H1 (cell line): ENCODE results near the gene PGAM1. TPM values are rescaled to one million over a fixed set of nuclear protein-coding genes. Genes with fewer than 3 reads are reported as not detected.

Source experiments
- CTCF ChIA-PET: fragments of 300-600 bp; sonication (Branson Sonifier 250); formaldehyde crosslinking; loops from one replicate; lab custom pipeline; 2021; ENCODE audit not compliant: partially characterized antibody; lab: Charles Lee
- POLR2A ChIA-PET: fragments of 300-600 bp; sonication (Branson Sonifier 250); formaldehyde crosslinking; loops from one replicate; lab custom pipeline; 2021; ENCODE audit warnings: inconsistent platforms; ENCODE audit not compliant: partially characterized antibody; lab: Charles Lee
- DNase-seq, 2 experiments: peaks; one replicate each; pipeline versions ENCODE4 v3.0.0 to v3.0.0-alpha.2; 2010 to 2022; ENCODE audit warnings: low spot score in 2 of 2, low read depth in 1 of 2, mixed read lengths in 1 of 2
- FAIRE-seq: peaks from 2 replicates; lab custom pipeline; 2011; peaks lifted over from hg19 to GRCh38; lab: Jason Lieb, UNC
- H2AFZ ChIP-seq: 2 replicates; pipeline ENCODE4 v1.8.1; 2012; ENCODE audit warnings: low read length, inconsistent platforms
- H2AK5ac ChIP-seq: 2 replicates; pipeline ENCODE4 v1.6.1; 2013; ENCODE audit warnings: low read depth, low read length
- H2BK120ac ChIP-seq: replicated peaks from 2 replicates; pipeline ENCODE3; 2013; ENCODE audit warnings: low read depth, low read length, inconsistent platforms
- H2BK12ac ChIP-seq: 2 replicates; pipeline ENCODE4 v1.6.1; 2013; ENCODE audit warnings: low read depth, low read length
- H2BK15ac ChIP-seq: 2 replicates; pipeline ENCODE4 v1.6.1; 2013; ENCODE audit warnings: low read length
- H2BK20ac ChIP-seq: 2 replicates; pipeline ENCODE4 v1.6.1; 2013; ENCODE audit warnings: low read length
- H2BK5ac ChIP-seq: 2 replicates; pipeline ENCODE4 v1.6.1; 2013; ENCODE audit warnings: low read depth, low read length
- H3K14ac ChIP-seq: 2 replicates; pipeline ENCODE4 v1.6.1; 2013; ENCODE audit warnings: inconsistent platforms; ENCODE audit not compliant: insufficient read length
- H3K18ac ChIP-seq: 2 replicates; pipeline ENCODE4 v1.6.1; 2013; ENCODE audit warnings: low read length; ENCODE audit errors: extremely low read depth
- H3K23ac ChIP-seq: 2 replicates; pipeline ENCODE4 v1.6.1; 2013; ENCODE audit warnings: inconsistent platforms; ENCODE audit not compliant: insufficient read length
- H3K23me2 ChIP-seq: 2 replicates; pipeline ENCODE4 v1.6.1; 2013; ENCODE audit warnings: low read depth, low read length
- H3K27ac ChIP-seq: 2 replicates; pipeline ENCODE4 v1.6.1; 2011; ENCODE audit warnings: low read depth, low read length, inconsistent platforms
- H3K27me3 ChIP-seq, 4 experiments: replicated peaks in 1 of 4; 1 replicate in 1 of 4; 2 replicates in 3 of 4; pipeline versions ENCODE4 v1.6.1 to v1.8.1; 2011 to 2013; ENCODE audit warnings: low read length in 3 of 4, mild to moderate bottlenecking in 3 of 4, inconsistent platforms in 2 of 4, mixed read lengths in 2 of 4, moderate library complexity in 1 of 4; ENCODE audit not compliant: control insufficient read depth in 3 of 4, insufficient read depth in 3 of 4; ENCODE audit errors: extremely low read depth in 1 of 4
- H3K36me3 ChIP-seq, 4 experiments: 2 replicates each; pipeline versions ENCODE4 v1.6.1 to v1.8.1; 2011 to 2013; ENCODE audit warnings: mild to moderate bottlenecking in 4 of 4, low read length in 3 of 4, moderate library complexity in 2 of 4, control low read depth in 1 of 4, inconsistent platforms in 1 of 4; ENCODE audit not compliant: insufficient read depth in 4 of 4, control insufficient read depth in 2 of 4
- H3K4ac ChIP-seq: replicated peaks from 2 replicates; pipeline ENCODE3; 2013; ENCODE audit warnings: low read length, low read depth, mixed read lengths, inconsistent platforms; ENCODE audit not compliant: insufficient read length
- H3K4me1 ChIP-seq, 4 experiments: replicated peaks in 1 of 4; 1 replicate in 1 of 4; 2 replicates in 3 of 4; pipeline versions ENCODE4 v1.6.1 to v1.8.1; 2011 to 2013; ENCODE audit warnings: low read length in 3 of 4, inconsistent platforms in 2 of 4, mixed read lengths in 1 of 4; ENCODE audit not compliant: insufficient read depth in 4 of 4, control insufficient read depth in 3 of 4
- H3K4me2 ChIP-seq, 2 experiments: 2 replicates each; pipeline versions ENCODE4 v1.6.1 to v1.8.1; 2011 to 2013; ENCODE audit warnings: low read depth in 2 of 2, low read length in 2 of 2, control low read depth in 1 of 2, inconsistent platforms in 1 of 2, mild to moderate bottlenecking in 1 of 2; ENCODE audit not compliant: insufficient read depth in 1 of 2
- H3K4me3 ChIP-seq, 4 experiments: fragments of 200-600, 300-600 bp in 1 of 4; sonication (generic), shearing (Covaris generic), sonication (Bioruptor Twin) in 1 of 4; 2 replicates each; pipeline versions ENCODE4 v1.5.1 to v1.8.1; 2011 to 2016; ENCODE audit warnings: low read length in 4 of 4, low read depth in 3 of 4, control low read depth in 2 of 4, inconsistent platforms in 2 of 4, mild to moderate bottlenecking in 2 of 4, mixed read lengths in 1 of 4, moderate library complexity in 1 of 4; ENCODE audit not compliant: insufficient read depth in 2 of 4; ENCODE audit errors: extremely low read depth in 1 of 4
- H3K56ac ChIP-seq: replicated peaks from 2 replicates; pipeline ENCODE3; 2013; ENCODE audit warnings: low read depth, mild to moderate bottlenecking, mixed read lengths, low read length, inconsistent platforms; ENCODE audit not compliant: insufficient read length
- H3K79me1 ChIP-seq: 2 replicates; pipeline ENCODE4 v1.6.1; 2013; ENCODE audit warnings: low read depth, low read length, control low read depth
- H3K79me2 ChIP-seq, 2 experiments: 2 replicates each; pipeline versions ENCODE4 v1.6.1 to v1.8.1; 2012 to 2013; ENCODE audit warnings: low read length in 2 of 2, mild to moderate bottlenecking in 2 of 2, inconsistent platforms in 1 of 2; ENCODE audit not compliant: insufficient read depth in 2 of 2, control insufficient read depth in 1 of 2
- H3K9ac ChIP-seq, 4 experiments: replicated peaks in 1 of 4; 1 replicate in 1 of 4; 2 replicates in 3 of 4; pipeline versions ENCODE4 v1.6.1 to v1.8.1; 2011 to 2013; ENCODE audit warnings: low read depth in 3 of 4, low read length in 3 of 4, control low read depth in 2 of 4, mild to moderate bottlenecking in 2 of 4, moderate library complexity in 2 of 4, inconsistent platforms in 1 of 4; ENCODE audit errors: extremely low read depth in 1 of 4
- H3K9me3 ChIP-seq, 2 experiments: 2 replicates each; pipeline versions ENCODE4 v1.6.1 to v1.8.1; 2012 to 2013; ENCODE audit warnings: mild to moderate bottlenecking in 2 of 2, moderate library complexity in 2 of 2, control low read depth in 1 of 2, inconsistent platforms in 1 of 2, low read depth in 1 of 2, low read length in 1 of 2, mixed read lengths in 1 of 2; ENCODE audit not compliant: insufficient read depth in 2 of 2
- H4K20me1 ChIP-seq, 2 experiments: replicated peaks in 1 of 2; 2 replicates each; pipeline versions ENCODE3 to v1.8.1; 2011 to 2013; ENCODE audit warnings: inconsistent platforms in 2 of 2, low read length in 2 of 2, mild to moderate bottlenecking in 1 of 2; ENCODE audit not compliant: insufficient read depth in 2 of 2, control insufficient read depth in 1 of 2
- H4K5ac ChIP-seq: 2 replicates; pipeline ENCODE4 v1.6.1; 2013; ENCODE audit warnings: low read length, low read depth, mixed read lengths, inconsistent platforms; ENCODE audit not compliant: insufficient read length
- H4K8ac ChIP-seq: 2 replicates; pipeline ENCODE4 v1.8.0; 2013; ENCODE audit warnings: mild to moderate bottlenecking, moderate library complexity, low read length, inconsistent platforms; ENCODE audit not compliant: insufficient read depth; ENCODE audit errors: extremely low read depth
- H4K91ac ChIP-seq: replicated peaks from 2 replicates; pipeline ENCODE3; 2013; ENCODE audit warnings: low read length, mixed read lengths, inconsistent platforms; ENCODE audit not compliant: insufficient read length
- BACH1 ChIP-seq: IDR thresholded peaks from 2 replicates; pipeline ENCODE4 v1.6.1; 2012; ENCODE audit warnings: low read length, improper control_type of control experiment
- FOSL1 ChIP-seq: IDR thresholded peaks from 2 replicates; pipeline ENCODE4 v1.6.1; 2011; ENCODE audit warnings: mild to moderate bottlenecking, low read depth, low read length, moderate library complexity; ENCODE audit not compliant: insufficient read depth
- HDAC6 ChIP-seq: IDR thresholded peaks from one replicate; pipeline ENCODE4 v1.7.1; 2012; ENCODE audit warnings: low read depth, mild to moderate bottlenecking, inconsistent platforms, low read length, moderate library complexity
- JUN ChIP-seq: IDR thresholded peaks from 2 replicates; pipeline ENCODE4 v1.6.1; 2011; ENCODE audit warnings: low read depth, mild to moderate bottlenecking, improper control_type of control experiment, low read length
- KDM1A ChIP-seq: fragments of 200-600, 300-600 bp; sonication (generic); IDR thresholded peaks from 2 replicates; pipeline ENCODE4 v1.7.1; 2016; ENCODE audit warnings: mild to moderate bottlenecking, low read length, borderline replicate concordance
- MAFK ChIP-seq: IDR thresholded peaks from 2 replicates; pipeline ENCODE4 v1.6.1; 2012; ENCODE audit warnings: low read depth, mild to moderate bottlenecking, improper control_type of control experiment, low read length
- POLR2AphosphoS5 ChIP-seq: IDR thresholded peaks from 2 replicates; pipeline ENCODE4 v1.6.1; 2011; ENCODE audit warnings: low read depth, low read length
- RNF2 ChIP-seq: fragments of 200-900, 300-1000 bp; sonication (generic); IDR thresholded peaks from 2 replicates; pipeline ENCODE4 v1.7.1; 2016; ENCODE audit warnings: borderline replicate concordance, low read depth, mild to moderate bottlenecking, antibody characterized with exemption, low read length; ENCODE audit not compliant: poor library complexity, severe bottlenecking; ENCODE audit errors: missing control alignments
- SIN3A ChIP-seq, 2 experiments: IDR thresholded peaks in 1 of 2; conservative IDR thresholded peaks in 1 of 2; 2 replicates each; pipeline ENCODE4 v1.6.1; 2011 to 2012; ENCODE audit warnings: low read length in 2 of 2, improper control_type of control experiment in 1 of 2, low read depth in 1 of 2, mild to moderate bottlenecking in 1 of 2
- SIX5 ChIP-seq: IDR thresholded peaks from 2 replicates; pipeline ENCODE4 v1.6.1; 2011; ENCODE audit warnings: mild to moderate bottlenecking, low read depth, low read length
- TAF7 ChIP-seq: optimal IDR thresholded peaks from 2 replicates; pipeline ENCODE3; 2011; ENCODE audit warnings: low read depth, mild to moderate bottlenecking, inconsistent platforms, low read length, moderate library complexity, borderline replicate concordance
- WGBS, 2 experiments: shearing (Covaris generic) in 1 of 2; methylation state at CpG; one replicate each; pipeline versions ENCODE4 v1.1.6 to v1.1.7; 2013 to 2015; ENCODE audit warnings: low lambda C conversion rate in 2 of 2, mixed read lengths in 2 of 2, inconsistent platforms in 1 of 2, low coverage in 1 of 2, missing lambda C conversion rate in 1 of 2; ENCODE audit not compliant: insufficient replicate concordance in 2 of 2, insufficient coverage in 1 of 2, insufficient read length in 1 of 2; ENCODE audit errors: extremely low coverage in 1 of 2, missing lambda C conversion rate in 1 of 2; 5-methylcytosine and 5-hydroxymethylcytosine counted together
- polyA plus RNA-seq, 7 experiments: library from polyadenylated mRNA; depleted of rRNA in 3 of 7; stranded (reverse) in 5 of 7; unstranded in 2 of 7; fragments of >200 nt in 5 of 7; fragments of 200-250 nt in 2 of 7; gene quantifications; 1 replicate in 5 of 7; 2 replicates in 1 of 7; 4 replicates in 1 of 7; pipeline versions ENCODE4 v1.2.1 to v1.2.3, GENCODE V29; 2011 to 2013; ENCODE audit warnings: missing spikeins in 2 of 7, mixed read lengths in 2 of 7
- total RNA-seq: library from RNA; stranded (reverse); fragmentation: NEBNext Ultra II Directional; extraction: Animal tissue kit (Norgen Biotek cat#: 25700); gene quantifications from 2 replicates; pipeline ENCODE4 v1.2.1, GENCODE V29; 2021

The PGAM1 gene
- total and polyA plus RNA-seq, 2 of the 8 experiments (the other 6 are each of a cell fraction or from before 2014, with no cell fraction given): 791 to 799 TPM

GRCh38 chr10:97479939-97480338 is 53.9 kb downstream of the PGAM1 start:
- no peak overlapping the region for H3K18ac ChIP-seq
- FAIRE-seq: peak; percentile 96
- H2BK12ac ChIP-seq: no peak overlapping the region
- no peak overlapping the region for H3K27ac ChIP-seq
- H3K9me3 ChIP-seq: no peaks in the 10 kb centered on the region
- peak; percentile 76 to 93 for DNase-seq
- no peak overlapping the region for H3K56ac ChIP-seq
- peak overlapping the region in 1 of 4 experiments; percentile 18; a peak in 1 of 8 replicates for H3K4me3 ChIP-seq
- 11% methylated on average over 9 of the region's 9 CpGs; no CpG with 5 or more reads in 1 of the 2 experiments for WGBS, 2 experiments
- ChIA-PET POLR2A (interaction anchor here (0.8 to 3.5 kb wide), 10 partner anchors 12 to 70 kb away, joined by 3 to 12 read pairs (median 4); partner anchors contain the start of genes EXOSC1, UBTD1 and ZDHHC16), CTCF (interaction anchor here (0.7 to 2.7 kb wide), 6 partner anchors 9 to 73 kb away, joined by 3 to 9 read pairs (median 4); partner anchors contain the start of gene UBTD1)
- H3K36me3 ChIP-seq: peaks cover 20 to 53% (median 35%) of the 10 kb centered on the region in 4 experiments
- H4K8ac ChIP-seq: no peak overlapping the region
- H3K23me2 ChIP-seq: no peaks in the 10 kb centered on the region
- H2AFZ ChIP-seq: no peak overlapping the region
- no peak overlapping the region for H3K9ac ChIP-seq
- H3K4me2 ChIP-seq: peak overlapping the region in 1 of 2 experiments; percentile 17; a peak in 1 of 4 replicates
- no peak overlapping the region for H4K5ac ChIP-seq
- no peak overlapping the region for H4K91ac ChIP-seq
- H3K27me3 ChIP-seq: no peaks in the 10 kb centered on the region
- no peak overlapping the region for H3K4ac ChIP-seq
- no peak overlapping the region for H3K14ac ChIP-seq
- H3K23ac ChIP-seq: no peak overlapping the region
- H2BK120ac ChIP-seq: no peak overlapping the region
- peaks cover 0 to 28% of the 10 kb centered on the region in 2 experiments; a peak in 2 of 4 replicates for H3K79me2 ChIP-seq
- no peaks in the 10 kb centered on the region for H4K20me1 ChIP-seq
- H3K4me1 ChIP-seq: peaks cover 8 to 16% (median 11%) of the 10 kb centered on the region in 4 experiments; a peak in 6 of 7 replicates
- peaks cover 9% of the 10 kb centered on the region for H3K79me1 ChIP-seq
- no peak overlapping the region for H2BK15ac ChIP-seq
- no peak overlapping the region for H2BK20ac ChIP-seq
- H2BK5ac ChIP-seq: no peak overlapping the region
- H2AK5ac ChIP-seq: no peak overlapping the region
- no peak; the same call in none of the 2 replicates for TF ChIP-seq POLR2AphosphoS5
- TF ChIP-seq KDM1A: no peak
- peak; percentile 54 to 71; a peak in 1 of 4 replicates for TF ChIP-seq SIN3A (conservative IDR thresholded peaks at IDR 0.05 in 1 of 2, IDR thresholded peaks at IDR 0.05 in 1 of 2; ENCODE audit: low read depth in 1 of 2, low read length in 2 of 2)
- TF ChIP-seq SIX5: no peak
- TF ChIP-seq TAF7: no peak
- TF ChIP-seq BACH1: no peak
- no peak for TF ChIP-seq RNF2
- no peak for TF ChIP-seq JUN
- no peak for TF ChIP-seq FOSL1
- TF ChIP-seq MAFK: no peak
- TF ChIP-seq HDAC6: no peak
